Fibroblast of skin of back (primary cell): Measurements from ENCODE around the gene GNA12.

Experiments
- DNase-seq: peaks from one replicate; pipeline ENCODE4 v3.0.0-alpha.2; 2013

GNA12 gene

GRCh38 chr7:2802504-2803341 lies 41.4 kb downstream of the GNA12 start:
- no peak for DNase-seq

GRCh38 chr7:2802101-2802500 lies 42.0 kb downstream of the GNA12 start:
- peak; percentile 84 for DNase-seq

- DNase-seq, result peak; percentile 65
These were observed 43.0 kb downstream of the GNA12 start for GRCh38 chr7:2800931-2801688.

GRCh38 chr7:2800220-2800930 lies 43.7 kb downstream of the GNA12 start:
- DNase-seq, result no peak

GRCh38 chr7:2799253-2799652 lies 44.9 kb downstream of the GNA12 start:
- no peak for DNase-seq

- no peak for DNase-seq
These were observed 45.4 kb downstream of the GNA12 start for GRCh38 chr7:2798669-2799068.

GRCh38 chr7:2796358-2797352 lies 47.5 kb downstream of the GNA12 start:
- no peak for DNase-seq

GRCh38 chr7:2795906-2796305 lies 48.2 kb downstream of the GNA12 start:
- no peak for DNase-seq

- no peak for DNase-seq
These were observed 49.1 kb downstream of the GNA12 start for GRCh38 chr7:2794836-2795636.

GRCh38 chr7:2792856-2793487 lies 51.1 kb downstream of the GNA12 start:
- no peak for DNase-seq

GRCh38 chr7:2792235-2792634 lies 51.9 kb downstream of the GNA12 start:
- no peak for DNase-seq

- no peak for DNase-seq
These were observed 52.7 kb downstream of the GNA12 start for GRCh38 chr7:2791390-2791789.

- peak; percentile 41 for DNase-seq
These were observed 56.7 kb downstream of the GNA12 start for GRCh38 chr7:2787251-2787951.

GRCh38 chr7:2786607-2787116 lies 57.4 kb downstream of the GNA12 start:
- no peak for DNase-seq

GRCh38 chr7:2785071-2785500 lies 59.0 kb downstream of the GNA12 start:
- peak; percentile 86 for DNase-seq

- DNase-seq, result no peak
These were observed 61.5 kb downstream of the GNA12 start for GRCh38 chr7:2782565-2782964.

GRCh38 chr7:2782121-2782520 lies 62.0 kb downstream of the GNA12 start:
- no peak for DNase-seq

GRCh38 chr7:2781636-2782035 lies 62.5 kb downstream of the GNA12 start:
- DNase-seq, result peak; percentile 39

GRCh38 chr7:2779051-2779450 lies 65.1 kb downstream of the GNA12 start:
- DNase-seq, result peak; percentile 21
